WERI-Rb-1 (cell line): ENCODE data around the gene C19orf25.

Experiments used
- DNase-seq: peaks from one replicate; pipeline ENCODE4 v3.0.0-alpha.2; 2020
- H3K27ac ChIP-seq: fragments of 250-450 bp; sonication (Bioruptor Pico); 2 replicates; pipeline ENCODE4 v1.5.1; 2020; ENCODE audit warnings: mild to moderate bottlenecking, moderate library complexity
- H3K27me3 ChIP-seq: fragments of 250-450 bp; sonication (Bioruptor Pico); 2 replicates; pipeline ENCODE4 v1.5.1; 2021; ENCODE audit warnings: mild to moderate bottlenecking, low read depth, moderate library complexity; ENCODE audit not compliant: insufficient read depth, severe bottlenecking
- H3K36me3 ChIP-seq: fragments of 250-450 bp; sonication (Bioruptor Pico); 2 replicates; pipeline ENCODE4 v1.5.1; 2020; ENCODE audit warnings: mild to moderate bottlenecking, moderate library complexity
- H3K4me3 ChIP-seq: 2 replicates; pipeline ENCODE4 v1.5.1; 2011; ENCODE audit warnings: low read depth, mild to moderate bottlenecking, control low read depth, low read length
- H3K9me3 ChIP-seq: fragments of 250-450 bp; sonication (Bioruptor Pico); 2 replicates; pipeline ENCODE4 v1.5.1; 2021; ENCODE audit warnings: mild to moderate bottlenecking, moderate library complexity; ENCODE audit not compliant: severe bottlenecking
- TF ChIP-seq, protein P1 (sequence below): IDR thresholded peaks from 2 replicates; pipeline ENCODE4 v1.5.1; 2011; ENCODE audit warnings: low read depth, mild to moderate bottlenecking, control low read depth, inconsistent platforms, low read length

The C19orf25 gene

DNA sequence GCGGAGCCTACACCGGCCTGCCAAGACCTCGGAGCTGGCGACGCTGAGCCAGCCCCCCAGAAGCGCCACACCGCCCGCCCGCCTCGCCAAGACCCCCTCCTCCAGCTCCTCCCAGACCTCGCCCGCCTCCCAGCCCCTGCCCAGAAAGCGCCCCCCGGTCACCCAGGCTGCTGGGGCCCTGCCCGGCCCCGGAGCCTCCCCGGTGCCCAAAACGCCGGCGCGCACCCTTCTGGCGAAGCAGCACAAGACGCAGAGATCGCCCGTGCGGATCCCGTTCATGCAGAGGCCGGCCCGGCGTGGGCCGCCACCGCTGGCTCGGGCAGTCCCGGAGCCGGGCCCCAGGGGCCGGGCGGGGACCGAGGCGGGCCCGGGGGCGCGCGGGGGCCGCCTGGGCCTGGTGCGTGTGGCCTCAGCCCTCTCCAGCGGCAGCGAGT, 10.2 kb downstream of the C19orf25 start:
- Histone ChIP-seq H3K27ac (no peak overlapping the region), H3K36me3 (peaks cover 20% of the 10 kb centered on the region), H3K9me3 (no peaks in the 10 kb centered on the region), H3K4me3 (no peak overlapping the region), H3K27me3 (no peaks in the 10 kb centered on the region)
- TF ChIP-seq, protein P1, sequence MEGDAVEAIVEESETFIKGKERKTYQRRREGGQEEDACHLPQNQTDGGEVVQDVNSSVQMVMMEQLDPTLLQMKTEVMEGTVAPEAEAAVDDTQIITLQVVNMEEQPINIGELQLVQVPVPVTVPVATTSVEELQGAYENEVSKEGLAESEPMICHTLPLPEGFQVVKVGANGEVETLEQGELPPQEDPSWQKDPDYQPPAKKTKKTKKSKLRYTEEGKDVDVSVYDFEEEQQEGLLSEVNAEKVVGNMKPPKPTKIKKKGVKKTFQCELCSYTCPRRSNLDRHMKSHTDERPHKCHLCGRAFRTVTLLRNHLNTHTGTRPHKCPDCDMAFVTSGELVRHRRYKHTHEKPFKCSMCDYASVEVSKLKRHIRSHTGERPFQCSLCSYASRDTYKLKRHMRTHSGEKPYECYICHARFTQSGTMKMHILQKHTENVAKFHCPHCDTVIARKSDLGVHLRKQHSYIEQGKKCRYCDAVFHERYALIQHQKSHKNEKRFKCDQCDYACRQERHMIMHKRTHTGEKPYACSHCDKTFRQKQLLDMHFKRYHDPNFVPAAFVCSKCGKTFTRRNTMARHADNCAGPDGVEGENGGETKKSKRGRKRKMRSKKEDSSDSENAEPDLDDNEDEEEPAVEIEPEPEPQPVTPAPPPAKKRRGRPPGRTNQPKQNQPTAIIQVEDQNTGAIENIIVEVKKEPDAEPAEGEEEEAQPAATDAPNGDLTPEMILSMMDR: no peak
- DNase-seq: no peak

DNA sequence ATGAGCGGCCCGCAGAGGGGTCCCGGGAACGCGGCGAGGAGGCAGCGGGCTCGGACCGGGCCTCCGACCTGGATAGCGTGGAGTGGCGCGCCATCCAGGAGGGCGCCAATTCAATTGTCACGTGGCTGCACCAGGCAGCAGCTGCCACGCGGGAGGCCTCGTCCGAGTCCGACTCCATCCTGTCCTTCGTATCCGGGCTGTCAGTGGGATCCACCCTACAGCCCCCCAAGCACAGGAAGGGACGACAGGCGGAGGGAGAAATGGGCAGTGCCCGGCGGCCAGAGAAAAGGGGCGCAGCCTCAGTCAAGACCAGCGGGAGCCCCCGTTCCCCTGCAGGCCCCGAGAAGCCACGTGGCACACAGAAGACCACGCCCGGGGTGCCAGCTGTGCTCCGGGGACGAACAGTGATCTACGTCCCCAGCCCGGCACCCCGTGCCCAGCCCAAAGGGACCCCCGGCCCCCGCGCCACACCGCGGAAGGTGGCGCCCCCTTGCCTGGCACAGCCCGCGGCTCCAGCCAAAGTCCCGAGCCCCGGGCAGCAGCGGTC, 10.7 kb downstream of the C19orf25 start:
- no peak overlapping the region for H3K27ac ChIP-seq
- H3K36me3 ChIP-seq: peaks cover 20% of the 10 kb centered on the region
- TF ChIP-seq, protein P1: no peak
- no peaks in the 10 kb centered on the region for H3K9me3 ChIP-seq
- no peak for DNase-seq
- no peaks in the 10 kb centered on the region for H3K27me3 ChIP-seq
- H3K4me3 ChIP-seq: no peak overlapping the region

DNA sequence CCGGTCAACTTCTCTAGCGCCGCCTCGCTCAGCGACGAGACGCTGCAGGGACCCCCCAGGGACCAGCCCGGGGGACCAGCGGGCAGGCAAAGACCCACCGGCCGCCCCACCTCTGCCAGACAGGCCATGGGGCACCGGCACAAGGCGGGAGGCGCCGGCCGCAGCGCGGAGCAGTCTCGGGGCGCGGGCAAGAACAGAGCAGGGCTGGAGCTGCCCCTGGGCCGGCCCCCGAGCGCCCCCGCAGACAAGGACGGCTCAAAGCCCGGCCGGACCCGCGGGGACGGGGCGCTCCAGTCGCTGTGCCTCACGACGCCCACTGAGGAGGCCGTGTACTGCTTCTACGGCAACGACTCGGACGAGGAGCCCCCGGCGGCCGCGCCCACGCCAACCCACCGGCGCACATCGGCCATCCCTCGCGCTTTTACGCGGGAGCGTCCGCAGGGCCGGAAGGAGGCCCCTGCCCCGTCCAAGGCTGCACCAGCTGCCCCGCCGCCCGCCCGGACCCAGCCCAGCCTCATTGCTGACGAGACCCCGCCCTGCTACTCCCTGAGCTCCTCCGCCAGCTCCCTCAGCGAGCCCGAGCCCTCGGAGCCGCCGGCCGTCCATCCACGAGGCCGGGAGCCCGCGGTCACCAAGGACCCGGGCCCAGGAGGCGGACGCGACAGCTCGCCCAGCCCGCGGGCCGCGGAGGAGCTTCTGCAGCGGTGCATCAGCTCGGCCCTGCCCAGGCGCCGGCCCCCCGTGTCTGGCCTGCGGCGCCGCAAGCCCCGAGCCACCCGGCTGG, 11.3 kb downstream of the C19orf25 start:
- DNase-seq: no peak
- no peaks in the 10 kb centered on the region for H3K27me3 ChIP-seq
- H3K9me3 ChIP-seq: no peaks in the 10 kb centered on the region
- H3K36me3 ChIP-seq: peaks cover 20% of the 10 kb centered on the region
- H3K27ac ChIP-seq: no peak overlapping the region
- H3K4me3 ChIP-seq: no peak overlapping the region
- TF ChIP-seq, protein P1: no peak

DNA sequence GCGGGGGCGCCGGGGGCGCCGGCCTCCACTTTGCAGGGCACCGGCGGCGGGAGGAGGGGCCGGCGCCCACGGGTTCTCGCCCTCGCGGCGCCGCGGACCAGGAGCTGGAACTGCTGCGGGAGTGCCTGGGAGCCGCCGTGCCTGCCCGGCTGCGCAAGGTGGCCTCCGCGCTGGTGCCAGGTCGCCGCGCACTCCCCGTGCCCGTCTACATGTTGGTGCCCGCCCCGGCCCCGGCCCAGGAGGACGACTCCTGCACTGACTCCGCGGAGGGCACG, 11.9 kb downstream of the C19orf25 start:
- TF ChIP-seq, protein P1: no peak
- Histone ChIP-seq H3K27me3 (no peaks in the 10 kb centered on the region), H3K4me3 (no peak overlapping the region), H3K27ac (no peak overlapping the region), H3K9me3 (no peaks in the 10 kb centered on the region), H3K36me3 (peaks cover 20% of the 10 kb centered on the region)
- no peak for DNase-seq

DNA sequence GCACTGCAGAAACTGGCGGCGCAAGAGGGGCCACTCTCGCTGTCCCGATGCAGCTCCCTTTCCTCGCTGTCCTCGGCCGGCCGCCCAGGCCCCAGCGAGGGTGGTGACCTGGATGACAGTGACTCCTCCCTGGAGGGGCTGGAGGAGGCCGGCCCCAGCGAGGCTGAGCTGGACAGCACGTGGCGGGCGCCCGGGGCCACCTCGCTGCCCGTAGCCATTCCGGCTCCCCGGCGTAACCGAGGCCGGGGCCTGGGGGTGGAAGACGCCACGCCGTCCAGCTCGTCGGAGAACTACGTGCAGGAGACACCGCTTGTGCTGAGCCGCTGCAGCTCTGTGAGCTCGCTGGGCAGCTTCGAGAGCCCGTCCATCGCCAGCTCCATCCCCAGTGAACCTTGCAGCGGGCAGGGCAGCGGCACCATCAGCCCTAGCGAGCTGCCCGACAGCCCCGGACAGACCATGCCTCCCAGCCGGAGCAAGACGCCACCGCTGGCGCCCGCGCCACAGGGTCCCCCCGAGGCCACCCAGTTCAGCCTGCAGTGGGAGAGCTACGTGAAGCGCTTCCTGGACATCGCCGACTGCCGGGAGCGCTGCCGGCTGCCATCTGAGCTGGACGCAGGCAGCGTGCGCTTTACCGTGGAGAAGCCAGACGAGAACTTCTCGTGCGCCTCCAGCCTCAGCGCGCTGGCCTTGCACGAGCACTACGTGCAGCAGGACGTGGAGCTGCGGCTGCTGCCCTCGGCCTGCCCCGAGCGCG, 12.4 kb downstream of the C19orf25 start:
- Histone ChIP-seq H3K4me3 (no peak overlapping the region), H3K9me3 (no peaks in the 10 kb centered on the region), H3K27me3 (no peaks in the 10 kb centered on the region), H3K36me3 (peaks cover 20% of the 10 kb centered on the region), H3K27ac (no peak overlapping the region)
- TF ChIP-seq, protein P1: no peak
- DNase-seq: no peak
